Measurements from ENCODE around the gene FAM43A. TPM values are rescaled to one million over a fixed set of nuclear protein-coding genes. Genes with fewer than 3 reads are reported as not detected.

Gene FAM43A
- total and polyA plus RNA-seq, 9 of the 15 experiments (the other 6 are each of a cell fraction or from before 2014, with no cell fraction given) = 0.03 to 1.2 (median 0.21) TPM

GRCh38 chr3:194691481-194692283, 6.0 kb downstream of the FAM43A start:
- BruUV-seq (replicated peaks) = no TSS peak
- DNase-seq (ENCODE audit: extremely low read depth in 1 of 4, low spot score in 3 of 4) (no peak), ATAC-seq (peak; percentile 67), FAIRE-seq (no peak)
- CTCF ChIA-PET (ENCODE audit: low intra/inter-chr PET ratio) = no interaction called here
- in situ Hi-C loops (cut with MboI) (no loop called here), intact Hi-C loops (cut with micrococcal nuclease) (no loop called here)
- no peak overlapping the region for H3K4me3 ChIP-seq
- H3K9me3 ChIP-seq (replicated peaks; ENCODE audit: control insufficient read depth, insufficient read depth, low read depth, low read length) = no peaks in the 10 kb centered on the region
- H3K79me2 ChIP-seq (ENCODE audit: control insufficient read depth, insufficient read depth, low read length) = no peaks in the 10 kb centered on the region
- H3K4me2 ChIP-seq (ENCODE audit: insufficient read depth, low read length) = no peak overlapping the region
- H3K27ac ChIP-seq (ENCODE audit: extremely low read depth, low read depth, low read length) = no peak overlapping the region
- no peak overlapping the region for H2AFZ ChIP-seq (ENCODE audit: low read depth, low read length)
- POLR2A ChIA-PET = interaction anchor here (1.0 kb wide), 1 partner anchor 15 kb away, joined by 4 read pairs; no protein-coding TSS in a partner anchor
- peaks cover 0 to 6% of the 10 kb centered on the region in 2 experiments; a peak in 2 of 5 replicates for H3K4me1 ChIP-seq (replicated peaks in 1 of 2; ENCODE audit: control insufficient read depth in 2 of 2, insufficient read depth in 2 of 2, low read length in 2 of 2)
- no peaks in the 10 kb centered on the region for H4K20me1 ChIP-seq (replicated peaks; ENCODE audit: control insufficient read depth, insufficient read depth, low read length)
- no peak overlapping the region for H3K9ac ChIP-seq (ENCODE audit: insufficient read depth in 1 of 2, low read depth in 2 of 2, low read length in 2 of 2)
- 9% methylated on average over 15 of the region's 15 CpGs for whole genome bisulfite sequencing (ENCODE audit: insufficient coverage, low coverage, missing lambda C conversion rate)
- H3K27me3 ChIP-seq (ENCODE audit: control insufficient read depth in 2 of 2, insufficient read depth in 2 of 2, low read length in 2 of 2) = peaks cover 2 to 37% of the 10 kb centered on the region in 2 experiments; a peak in 3 of 5 replicates
- no peaks in the 10 kb centered on the region for H3K36me3 ChIP-seq (ENCODE audit: control insufficient read depth, insufficient read depth, low read length)
- no peaks in the 10 kb centered on the region for H3K9me1 ChIP-seq (ENCODE audit: control insufficient read depth, insufficient read depth, low read length)
- TF ChIP-seq NCOA6 (IDR thresholded peaks at IDR 0.05) = no peak
- peak; percentile 26; the same call in 1 of the 2 replicates for TF ChIP-seq L3MBTL2 (IDR thresholded peaks at IDR 0.05)
- no peak for TF ChIP-seq ZBTB17 (CRISPR knock-in tag; IDR thresholded peaks at IDR 0.05)
- no peak for TF ChIP-seq NBN (IDR thresholded peaks at IDR 0.05; ENCODE audit: low read depth)
- TF ChIP-seq RAD21 (CRISPR knock-in tag; conservative IDR thresholded peaks at IDR 0.05 in 1 of 2, IDR thresholded peaks at IDR 0.05 in 1 of 2) = no peak
- TF ChIP-seq RBFOX2 (IDR thresholded peaks at IDR 0.05; ENCODE audit: low read depth, low read length) = no peak
- TF ChIP-seq ZNF316 (IDR thresholded peaks at IDR 0.05) = no peak
- TF ChIP-seq PHF20 (IDR thresholded peaks at IDR 0.05; ENCODE audit: partially characterized antibody) = no peak
- TF ChIP-seq HMGN3 (IDR thresholded peaks at IDR 0.05; ENCODE audit: borderline replicate concordance, extremely low read depth, insufficient read length, low read depth, low read length) = no peak
- TF ChIP-seq IRF1 (CRISPR knock-in tag; IDR thresholded peaks at IDR 0.05; ENCODE audit: borderline replicate concordance) = no peak
- TF ChIP-seq GTF2B (IDR thresholded peaks at IDR 0.05; ENCODE audit: extremely low read depth, insufficient read length) = no peak
- peak; percentile 43; the same call in 1 of the 2 replicates for TF ChIP-seq PKNOX1 (IDR thresholded peaks at IDR 0.05)
- TF ChIP-seq MAX (CRISPR knock-in tag; IDR thresholded peaks at IDR 0.05) = no peak
- TF ChIP-seq TGIF2 (CRISPR knock-in tag; IDR thresholded peaks at IDR 0.05) = no peak
- TF ChIP-seq TEAD1 (CRISPR knock-in tag; IDR thresholded peaks at IDR 0.05) = no peak
- TF ChIP-seq HDAC3 (IDR thresholded peaks at IDR 0.05; ENCODE audit: borderline replicate concordance, partially characterized antibody) = no peak
- no peak for TF ChIP-seq CREM (IDR thresholded peaks at IDR 0.05; ENCODE audit: low read depth)

Data from K562 (cell line).